DND-41 (cell line): ENCODE data around the gene DPH6.

Experiments
- ATAC-seq: fragments of 200-7000 bp; cut with Tn5 transposase; 3 replicates; pipeline ENCODE4 v1.9.1; 2021; ENCODE audit warnings: low read depth; ENCODE audit not compliant: insufficient read depth
- DNase-seq: peaks from one replicate; pipeline ENCODE4 v3.0.0-alpha.2; 2020
- H2AFZ ChIP-seq: 2 replicates; pipeline ENCODE4 v1.6.0; 2012; ENCODE audit warnings: low read depth, low read length
- H3K27ac ChIP-seq: 2 replicates; pipeline ENCODE4 v1.5.1; 2012; ENCODE audit warnings: low read length, inconsistent platforms
- H3K27me3 ChIP-seq: fragments of 200-600 bp; sonication (generic); 2 replicates; pipeline ENCODE4 v1.6.0; 2012; ENCODE audit warnings: low read length, mild to moderate bottlenecking, inconsistent platforms; ENCODE audit not compliant: insufficient read depth, poor library complexity
- H3K36me3 ChIP-seq: 2 replicates; pipeline ENCODE4 v1.5.1; 2012; ENCODE audit warnings: low read length, inconsistent platforms; ENCODE audit not compliant: insufficient read depth
- H3K4me1 ChIP-seq: 2 replicates; pipeline ENCODE4 v1.5.1; 2012; ENCODE audit warnings: mild to moderate bottlenecking, low read length; ENCODE audit not compliant: insufficient read depth
- H3K4me2 ChIP-seq: 2 replicates; pipeline ENCODE4 v1.6.0; 2012; ENCODE audit warnings: mild to moderate bottlenecking, moderate library complexity, low read length, inconsistent platforms; ENCODE audit not compliant: insufficient read depth
- H3K4me3 ChIP-seq, 2 experiments: fragments of 200-600 bp in 1 of 2; shearing (Covaris generic) in 1 of 2; 2 replicates each; pipeline ENCODE4 v1.5.1; 2012 to 2016; ENCODE audit warnings: inconsistent platforms in 2 of 2, low read length in 2 of 2, mild to moderate bottlenecking in 2 of 2, low read depth in 1 of 2, moderate library complexity in 1 of 2
- H3K79me2 ChIP-seq: 2 replicates; pipeline ENCODE4 v1.6.0; 2012; ENCODE audit warnings: low read length, inconsistent platforms; ENCODE audit not compliant: insufficient read depth
- H3K9ac ChIP-seq: 2 replicates; pipeline ENCODE4 v1.6.0; 2012; ENCODE audit warnings: low read depth, mild to moderate bottlenecking, inconsistent platforms, low read length, moderate library complexity
- H3K9me3 ChIP-seq: 2 replicates; pipeline ENCODE4 v1.5.1; 2012; ENCODE audit warnings: low read length, moderate library complexity, mild to moderate bottlenecking, inconsistent platforms; ENCODE audit not compliant: insufficient read depth, severe bottlenecking
- H4K20me1 ChIP-seq: 2 replicates; pipeline ENCODE4 v1.6.0; 2012; ENCODE audit warnings: low read length; ENCODE audit not compliant: insufficient read depth
- CTCF ChIP-seq: IDR thresholded peaks from 2 replicates; pipeline ENCODE4 v1.5.1; 2012; ENCODE audit warnings: borderline replicate concordance, low read length, moderate library complexity, mild to moderate bottlenecking; ENCODE audit not compliant: poor library complexity, severe bottlenecking; ENCODE audit errors: extremely low read depth
- EZH2 ChIP-seq: IDR thresholded peaks from 3 replicates; pipeline ENCODE4 v1.6.1; 2012; ENCODE audit warnings: borderline replicate concordance, low read depth, mild to moderate bottlenecking, moderate library complexity, low read length, inconsistent platforms; ENCODE audit not compliant: severe bottlenecking

DPH6 gene

GRCh38 chr15:35320911-35321310 is 225.1 kb downstream of the DPH6 start:
- Histone ChIP-seq H3K36me3 (no peaks in the 10 kb centered on the region), H3K4me1 (no peaks in the 10 kb centered on the region), H3K4me3 (no peak overlapping the region), H2AFZ (no peak overlapping the region), H3K9ac (no peak overlapping the region), H3K79me2 (no peaks in the 10 kb centered on the region), H3K9me3 (no peaks in the 10 kb centered on the region), H3K4me2 (no peak overlapping the region), H3K27me3 (no peaks in the 10 kb centered on the region), H3K27ac (no peak overlapping the region), H4K20me1 (no peaks in the 10 kb centered on the region)
- no peak for DNase-seq
- TF ChIP-seq CTCF (no peak), EZH2 (no peak)
- ATAC-seq = no peak
